CD4-positive, CD25-positive, alpha-beta regulatory T cell (primary cell): ENCODE data around the gene CYBC1. TPM values are rescaled to one million over a fixed set of nuclear protein-coding genes. Genes with fewer than 3 reads are reported as not detected.
A peak's percentile ranks its signal among the peaks of the same experiment; 100 is the strongest.
"Not testable (repeated sequence)": the region's sequence is repeated elsewhere in the genome, so short reads cannot be mapped to it uniquely, and the experiment has no call there.

Source experiments
- ATAC-seq, 2 donors: fragments of 150-1000 bp; cut with Tn5 transposase; one replicate each; pipeline ENCODE4 v1.10.0; 2021; ENCODE audit warnings: low read depth in 2 of 2, moderate number of reproducible peaks in 2 of 2, moderate library complexity in 1 of 2
- DNase-seq, 3 donors: peaks; one replicate each; pipeline versions ENCODE4 v3.0.0 to v3.0.0-alpha.2; 2012 to 2022; ENCODE audit warnings: mixed read lengths in 1 of 3
- H3K27ac ChIP-seq: one replicate; pipeline ENCODE4 v1.7.0; 2013; ENCODE audit warnings: mild to moderate bottlenecking, low read length; ENCODE audit not compliant: insufficient read depth, poor library complexity, severe bottlenecking
- H3K27me3 ChIP-seq: one replicate; pipeline ENCODE4 v1.7.0; 2013; ENCODE audit warnings: low read length; ENCODE audit not compliant: control insufficient read depth, insufficient read depth
- H3K36me3 ChIP-seq: one replicate; pipeline ENCODE4 v1.7.0; 2013; ENCODE audit warnings: mild to moderate bottlenecking, low read length, moderate library complexity; ENCODE audit not compliant: control insufficient read depth, insufficient read depth
- H3K4me1 ChIP-seq: 2 replicates; pipeline ENCODE4 v1.7.0; 2013; ENCODE audit warnings: mild to moderate bottlenecking, low read length; ENCODE audit not compliant: insufficient read depth, control insufficient read depth, poor library complexity, severe bottlenecking
- H3K4me3 ChIP-seq: one replicate; pipeline ENCODE4 v1.7.0; 2013; ENCODE audit warnings: low read depth, mild to moderate bottlenecking, low read length, moderate library complexity
- H3K9me3 ChIP-seq, 2 experiments: 1 replicate in 1 of 2; 2 replicates in 1 of 2; pipeline ENCODE4 v1.7.0; 2013; ENCODE audit warnings: low read length in 2 of 2, mild to moderate bottlenecking in 1 of 2, moderate library complexity in 1 of 2; ENCODE audit not compliant: control insufficient read depth in 2 of 2
- H3K27ac Mint-ChIP-seq, 3 donors: one replicate each; pipeline ENCODE4 v1.8.0; 2020 to 2022; ENCODE audit warnings: mild to moderate bottlenecking in 3 of 3, mixed read lengths in 3 of 3, moderate library complexity in 2 of 3
- H3K27me3 Mint-ChIP-seq: one replicate; pipeline ENCODE4 v1.8.0; 2022; ENCODE audit warnings: mild to moderate bottlenecking, mixed read lengths
- H3K36me3 Mint-ChIP-seq: one replicate; pipeline ENCODE4 v1.8.0; 2020; ENCODE audit warnings: mixed read lengths
- H3K4me1 Mint-ChIP-seq, 4 donors: one replicate each; pipeline ENCODE4 v1.8.0; 2020 to 2022; ENCODE audit warnings: mixed read lengths in 4 of 4, mild to moderate bottlenecking in 1 of 4
- H3K4me3 Mint-ChIP-seq, 4 donors: one replicate each; pipeline ENCODE4 v1.8.0; 2020 to 2022; ENCODE audit warnings: mild to moderate bottlenecking in 4 of 4, mixed read lengths in 4 of 4, moderate library complexity in 3 of 4
- H3K9me3 Mint-ChIP-seq, 7 donors: one replicate each; pipeline ENCODE4 v1.8.0; 2020 to 2022; ENCODE audit warnings: mixed read lengths in 7 of 7, mild to moderate bottlenecking in 3 of 7, moderate library complexity in 2 of 7
- polyA plus RNA-seq, 4 donors: library from polyadenylated mRNA; unstranded; fragments of 300-500 nt; fragmentation: Illumina TruSeq; gene quantifications; one replicate each; pipeline ENCODE4 v1.2.3, GENCODE V29; 2021
- total RNA-seq: library from RNA; stranded (reverse); gene quantifications from one replicate; pipeline ENCODE4 v1.2.3, GENCODE V29; 2022

Gene CYBC1
- total and polyA plus RNA-seq, 5 donors from 2014 or later, result 155 to 230 (median 196) TPM

DNA sequence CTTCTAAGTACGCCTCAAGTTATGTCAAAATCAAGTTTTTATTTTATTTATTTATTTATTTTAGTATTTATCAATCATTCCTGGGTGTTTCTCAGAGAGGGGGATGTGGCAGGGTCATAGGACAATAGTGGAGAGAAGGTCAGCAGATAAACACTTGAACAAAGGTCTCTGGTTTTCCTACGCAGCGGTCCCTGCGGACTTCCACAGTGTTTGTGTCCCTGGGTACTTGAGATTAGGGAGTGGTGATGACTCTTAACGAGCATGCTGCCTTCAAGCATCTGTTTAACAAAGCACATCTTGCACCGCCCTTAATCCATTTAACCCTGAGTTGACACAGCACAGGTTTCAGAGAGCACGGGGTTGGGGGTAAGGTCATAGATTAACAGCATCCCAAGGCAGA lies 2.6 kb upstream of the CYBC1 start:
- not testable (repeated sequence) for H3K9me3 ChIP-seq, H3K4me3 ChIP-seq, H3K27me3 Mint-ChIP-seq, DNase-seq, H3K27me3 ChIP-seq, ATAC-seq, H3K9me3 Mint-ChIP-seq, H3K36me3 ChIP-seq, H3K36me3 Mint-ChIP-seq, H3K27ac ChIP-seq
- H3K27ac Mint-ChIP-seq, result peak overlapping the region in 1 of 3 donors; percentile 14
- peak overlapping the region in 1 of 4 donors; percentile 44 for H3K4me3 Mint-ChIP-seq
- H3K4me1 Mint-ChIP-seq, result peaks cover 17 to 41% (median 25%) of the 10 kb centered on the region in 4 donors
- peaks cover 34% of the 10 kb centered on the region for H3K4me1 ChIP-seq

DNA sequence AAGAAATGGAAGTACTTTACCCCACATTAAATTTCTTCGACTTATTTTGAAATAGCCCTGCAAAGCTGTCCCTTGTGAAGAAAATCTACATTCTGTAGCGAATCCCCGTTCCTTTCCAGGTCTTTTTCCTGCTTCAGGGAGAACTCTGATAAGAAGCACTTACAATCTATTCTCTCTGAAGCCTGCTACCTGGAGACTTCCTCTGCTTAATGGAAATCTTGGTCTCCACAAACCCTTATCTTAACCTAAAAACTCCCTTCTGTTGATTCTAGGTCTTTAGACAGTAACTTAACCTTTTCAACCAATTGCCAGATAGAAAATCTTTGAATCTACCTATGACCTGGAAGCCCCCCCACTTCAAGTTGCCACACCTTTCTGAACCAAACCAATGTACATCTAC lies 1.6 kb upstream of the CYBC1 start:
- Mint-ChIP-seq H3K27me3 (peaks cover 6% of the 10 kb centered on the region), H3K36me3 (no peaks in the 10 kb centered on the region), H3K27ac (peak overlapping the region; percentile 97 to 99 (median 98)), H3K4me1 (peaks cover 13 to 38% (median 18%) of the 10 kb centered on the region in 4 donors), H3K9me3 (no peaks in the 10 kb centered on the region), H3K4me3 (peak overlapping the region; percentile 44 to 99 (median 75))
- ATAC-seq (no peak), DNase-seq (no peak)
- Histone ChIP-seq H3K27ac (no peak overlapping the region), H3K4me3 (no peak overlapping the region), H3K36me3 (no peaks in the 10 kb centered on the region), H3K4me1 (peaks cover 34% of the 10 kb centered on the region), H3K27me3 (no peaks in the 10 kb centered on the region), H3K9me3 (no peaks in the 10 kb centered on the region)

DNA sequence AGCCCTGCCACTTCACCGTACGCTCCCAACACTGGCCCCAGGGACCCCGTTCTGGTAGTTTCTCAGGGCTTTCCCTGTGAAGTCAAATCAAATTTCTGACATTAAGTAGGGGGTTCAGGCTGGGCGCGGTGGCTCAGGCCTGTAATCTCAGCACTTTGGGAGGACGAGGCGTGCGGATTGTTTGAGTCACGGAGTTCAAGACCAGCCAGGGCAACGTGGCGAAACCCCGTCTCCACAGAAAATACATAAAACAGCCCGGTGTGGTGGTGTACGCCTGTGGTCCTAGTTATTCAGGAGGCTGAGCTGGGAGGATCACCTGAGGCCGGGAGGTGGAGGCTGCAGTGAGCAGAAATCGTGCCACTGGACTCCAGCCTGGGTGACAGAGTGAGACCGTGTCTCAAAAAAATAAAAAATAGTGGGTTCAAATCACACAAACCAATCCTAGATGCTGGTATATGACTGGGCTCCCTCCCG lies 632 bp downstream of the CYBC1 start:
- H3K4me3 Mint-ChIP-seq, result peak overlapping the region; percentile 94 to 99 (median 96)
- peaks cover 12 to 47% (median 18%) of the 10 kb centered on the region in 4 donors for H3K4me1 Mint-ChIP-seq
- Histone ChIP-seq H3K9me3 (no peaks in the 10 kb centered on the region), H3K27me3 (no peaks in the 10 kb centered on the region), H3K4me1 (peaks cover 37% of the 10 kb centered on the region), H3K4me3 (peak overlapping the region; percentile 90), H3K27ac (peak overlapping the region; percentile 94), H3K36me3 (peaks cover 3% of the 10 kb centered on the region)
- peak overlapping the region; percentile 96 to 99 (median 97) for H3K27ac Mint-ChIP-seq
- H3K27me3 Mint-ChIP-seq, result peaks cover 6% of the 10 kb centered on the region
- H3K36me3 Mint-ChIP-seq, result no peaks in the 10 kb centered on the region
- DNase-seq (peak in 1 of 3 donors; percentile 36), ATAC-seq (peak in 1 of 2 donors; percentile 4)
- H3K9me3 Mint-ChIP-seq, result no peaks in the 10 kb centered on the region

DNA sequence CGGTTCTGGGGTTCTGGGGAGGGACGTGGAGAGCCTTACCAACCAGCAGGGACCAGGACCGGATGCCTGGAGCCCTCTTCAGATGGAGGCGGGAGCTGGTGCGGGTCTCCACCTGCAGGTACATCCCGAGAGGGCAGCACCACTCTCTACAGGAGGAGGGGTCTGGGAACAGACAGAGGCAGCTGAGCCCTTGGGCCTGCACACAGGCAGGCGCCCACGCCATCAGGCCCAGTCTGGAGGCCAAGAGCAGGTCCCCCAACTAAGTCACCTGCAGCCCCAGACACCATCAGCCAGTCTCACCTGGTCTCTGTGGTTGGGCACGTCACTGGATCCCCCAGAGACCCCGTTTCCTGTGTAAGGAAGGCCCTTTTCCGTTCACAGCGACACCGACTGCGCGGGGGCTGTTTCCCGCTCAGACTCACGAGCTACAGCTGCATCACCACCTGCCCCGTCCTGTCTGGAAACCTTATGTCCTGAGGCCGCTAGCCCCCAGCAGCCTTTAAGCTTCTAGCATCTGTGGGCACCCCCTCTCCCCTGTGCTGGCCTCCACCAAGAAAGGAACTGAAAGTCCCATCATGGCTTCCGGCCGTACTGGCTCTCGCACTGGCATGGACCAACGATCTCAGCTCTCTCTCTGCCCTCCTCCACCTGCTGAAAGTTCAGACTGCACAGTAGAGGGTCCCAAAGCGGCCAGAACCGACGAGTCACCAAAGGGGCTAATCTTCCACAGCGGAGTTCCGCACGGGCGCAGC lies 1.2 kb downstream of the CYBC1 start:
- DNase-seq, result peak; percentile 68 to 90 (median 83)
- peak; percentile 68 to 69 for ATAC-seq
- peak overlapping the region; percentile 94 to 99 (median 96) for H3K4me3 Mint-ChIP-seq
- Histone ChIP-seq H3K9me3 (no peaks in the 10 kb centered on the region), H3K27ac (peak overlapping the region; percentile 94), H3K4me1 (peaks cover 37% of the 10 kb centered on the region), H3K36me3 (peaks cover 9% of the 10 kb centered on the region), H3K4me3 (peak overlapping the region; percentile 90), H3K27me3 (no peaks in the 10 kb centered on the region)
- peaks cover 6% of the 10 kb centered on the region for H3K27me3 Mint-ChIP-seq
- H3K27ac Mint-ChIP-seq, result peak overlapping the region; percentile 96 to 99 (median 97)
- no peaks in the 10 kb centered on the region for H3K36me3 Mint-ChIP-seq
- H3K4me1 Mint-ChIP-seq, result peaks cover 12 to 47% (median 18%) of the 10 kb centered on the region in 4 donors
- no peaks in the 10 kb centered on the region for H3K9me3 Mint-ChIP-seq

DNA sequence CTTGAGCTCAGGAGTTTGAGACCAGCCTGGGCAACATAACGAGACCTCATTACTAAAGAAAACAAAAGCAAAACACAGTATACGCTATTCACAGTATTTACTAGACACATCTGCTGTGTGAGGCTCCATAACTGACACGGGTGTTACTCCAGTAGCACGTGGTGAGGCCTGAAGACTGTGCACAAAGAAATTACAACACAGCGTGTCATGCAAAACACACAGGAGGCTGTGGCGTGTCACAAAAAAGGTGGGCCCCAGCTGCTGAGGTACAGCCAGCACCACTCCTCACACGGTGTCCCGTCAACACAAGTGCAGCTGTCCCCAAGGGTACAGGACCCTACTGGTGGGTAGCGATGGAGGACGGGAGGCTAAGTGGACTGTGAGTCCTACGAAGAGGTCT lies 2.7 kb downstream of the CYBC1 start:
- peaks cover 22% of the 10 kb centered on the region for H3K36me3 ChIP-seq
- no peak overlapping the region for H3K4me3 ChIP-seq
- Mint-ChIP-seq H3K4me3 (peak overlapping the region; percentile 50 to 86 (median 64)), H3K4me1 (peaks cover 12 to 47% (median 18%) of the 10 kb centered on the region in 4 donors), H3K9me3 (no peaks in the 10 kb centered on the region), H3K27me3 (peaks cover 6% of the 10 kb centered on the region), H3K36me3 (no peaks in the 10 kb centered on the region), H3K27ac (peak overlapping the region in 2 of 3 donors; percentile 60 to 80)
- peak overlapping the region; percentile 51 for H3K27ac ChIP-seq
- no peak for ATAC-seq
- peaks cover 37% of the 10 kb centered on the region for H3K4me1 ChIP-seq
- H3K27me3 ChIP-seq, result no peaks in the 10 kb centered on the region
- no peaks in the 10 kb centered on the region for H3K9me3 ChIP-seq
- DNase-seq, result no peak

DNA sequence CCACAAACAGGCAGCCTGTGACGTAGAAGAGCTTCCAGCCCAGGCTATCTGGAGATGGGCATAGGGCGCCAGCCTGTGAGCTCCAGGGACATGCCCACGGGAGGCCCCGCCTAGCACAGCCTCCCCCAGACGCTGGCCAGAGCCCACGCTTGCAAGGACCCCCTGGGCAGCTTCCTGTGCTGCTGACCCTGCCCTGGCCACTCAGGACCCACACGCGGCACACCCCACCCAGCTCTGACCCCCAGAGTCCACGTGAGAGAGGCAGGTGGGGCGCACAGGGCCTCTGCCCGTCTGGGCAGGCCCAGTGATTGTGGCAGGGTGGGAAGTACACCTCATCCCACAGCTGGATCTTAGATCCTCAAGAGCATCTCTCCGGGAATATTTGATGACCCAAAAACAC lies 3.9 kb downstream of the CYBC1 start:
- peaks cover 12 to 39% (median 14%) of the 10 kb centered on the region in 4 donors for H3K4me1 Mint-ChIP-seq
- Histone ChIP-seq H3K27me3 (no peaks in the 10 kb centered on the region), H3K9me3 (no peaks in the 10 kb centered on the region), H3K27ac (no peak overlapping the region), H3K4me3 (no peak overlapping the region), H3K36me3 (peaks cover 28% of the 10 kb centered on the region), H3K4me1 (peaks cover 37% of the 10 kb centered on the region)
- no peaks in the 10 kb centered on the region for H3K36me3 Mint-ChIP-seq
- no peak overlapping the region for H3K27ac Mint-ChIP-seq
- no peaks in the 10 kb centered on the region for H3K9me3 Mint-ChIP-seq
- DNase-seq (no peak), ATAC-seq (no peak)
- peak overlapping the region in 2 of 4 donors; percentile 66 to 74 for H3K4me3 Mint-ChIP-seq
- peaks cover 6% of the 10 kb centered on the region for H3K27me3 Mint-ChIP-seq

DNA sequence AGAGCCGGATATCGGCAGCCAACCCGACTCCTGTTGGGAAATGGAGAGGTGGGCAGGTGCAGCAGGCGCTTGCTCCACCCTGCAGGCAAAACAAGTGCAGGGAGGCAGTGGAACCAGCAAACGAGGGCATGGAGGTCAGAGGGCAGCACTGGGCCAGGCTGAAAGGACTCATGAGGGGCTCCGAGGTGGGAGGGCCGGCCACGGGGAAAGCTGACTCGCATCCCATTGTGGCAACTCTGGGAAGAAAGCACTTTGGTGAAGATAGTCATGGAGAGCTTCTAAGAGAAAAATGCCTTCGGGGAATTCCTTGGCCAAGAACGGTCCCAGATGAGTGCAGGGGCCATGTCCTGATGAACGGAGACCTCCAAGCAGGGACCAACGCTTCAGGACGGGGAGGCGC lies 4.4 kb downstream of the CYBC1 start:
- H3K27ac ChIP-seq, result no peak overlapping the region
- H3K27me3 ChIP-seq, result no peaks in the 10 kb centered on the region
- peaks cover 28% of the 10 kb centered on the region for H3K36me3 ChIP-seq
- no peak for ATAC-seq
- H3K4me1 Mint-ChIP-seq, result peaks cover 8 to 34% (median 12%) of the 10 kb centered on the region in 4 donors
- peak overlapping the region in 2 of 3 donors; percentile 20 to 43 for H3K27ac Mint-ChIP-seq
- H3K36me3 Mint-ChIP-seq, result no peaks in the 10 kb centered on the region
- H3K27me3 Mint-ChIP-seq, result peaks cover 6% of the 10 kb centered on the region
- peaks cover 33% of the 10 kb centered on the region for H3K4me1 ChIP-seq
- H3K9me3 ChIP-seq, result no peaks in the 10 kb centered on the region
- H3K9me3 Mint-ChIP-seq, result no peaks in the 10 kb centered on the region
- no peak overlapping the region for H3K4me3 ChIP-seq
- no peak for DNase-seq
- H3K4me3 Mint-ChIP-seq, result peak overlapping the region in 2 of 4 donors; percentile 32 to 35
